GM13976 (cell line): ENCODE measurements around the gene KCNJ18.
"Not testable (repeated sequence)": the region's sequence is repeated elsewhere in the genome, so short reads cannot be mapped to it uniquely, and the experiment has no call there.

Source experiments
- DNase-seq: peaks from one replicate; pipeline ENCODE4 v3.0.0; 2012; ENCODE audit warnings: low spot score
- in situ Hi-C: fragments of 300-500 bp; cut with MboI; formaldehyde crosslinking; loops from one replicate; pipeline ENCODE4 v1.12.0; 2022; ENCODE audit warnings: low sequenced_read_pairs, mixed read lengths, inconsistent platforms; ENCODE audit not compliant: unreplicated experiment

The KCNJ18 gene

GRCh38 chr17:21691883-21692703 lies at the start of gene KCNJ18:
KCNJ18 (plus strand) TSS chr17:21692523; CDS start chr17:21702787, 10,264 bp downstream.
- in situ Hi-C loops, DNase-seq: not testable (repeated sequence)

- in situ Hi-C loops, DNase-seq: not testable (repeated sequence)
These were observed 44.2 kb upstream of the KCNJ18 start for GRCh38 chr17:21648125-21648524.

GRCh38 chr17:21650043-21650442 lies 42.3 kb upstream of the KCNJ18 start:
- DNase-seq, in situ Hi-C loops: not testable (repeated sequence)

GRCh38 chr17:21652049-21652448 lies 40.3 kb upstream of the KCNJ18 start:
- DNase-seq, in situ Hi-C loops: not testable (repeated sequence)

GRCh38 chr17:21653211-21653610 lies 39.1 kb upstream of the KCNJ18 start:
- in situ Hi-C loops, DNase-seq: not testable (repeated sequence)

GRCh38 chr17:21656518-21657309 lies 35.6 kb upstream of the KCNJ18 start:
- DNase-seq, in situ Hi-C loops: not testable (repeated sequence)

- DNase-seq, in situ Hi-C loops: not testable (repeated sequence)
These were observed 32.7 kb upstream of the KCNJ18 start for GRCh38 chr17:21659635-21660034.

GRCh38 chr17:21661455-21661854 lies 30.9 kb upstream of the KCNJ18 start:
- in situ Hi-C loops, DNase-seq: not testable (repeated sequence)

- in situ Hi-C loops, DNase-seq: not testable (repeated sequence)
These were observed 29.2 kb upstream of the KCNJ18 start for GRCh38 chr17:21663166-21663565.

- in situ Hi-C loops, DNase-seq: not testable (repeated sequence)
These were observed 28.5 kb upstream of the KCNJ18 start for GRCh38 chr17:21663614-21664474.

GRCh38 chr17:21665171-21665570 lies 27.2 kb upstream of the KCNJ18 start:
- in situ Hi-C loops, result not testable (repeated sequence)

GRCh38 chr17:21665935-21666493 lies 26.3 kb upstream of the KCNJ18 start:
- in situ Hi-C loops, DNase-seq: not testable (repeated sequence)

More at GRCh38 chr17:21665171-21665570, 27.2 kb upstream of the KCNJ18 start:
- not testable (repeated sequence) for DNase-seq

GRCh38 chr17:21666711-21667412 lies 25.5 kb upstream of the KCNJ18 start:
- DNase-seq, in situ Hi-C loops: not testable (repeated sequence)

- in situ Hi-C loops, DNase-seq: not testable (repeated sequence)
These were observed 24.8 kb upstream of the KCNJ18 start for GRCh38 chr17:21667413-21668117.

- DNase-seq, in situ Hi-C loops: not testable (repeated sequence)
These were observed 24.2 kb upstream of the KCNJ18 start for GRCh38 chr17:21668118-21668488.

GRCh38 chr17:21668746-21669508 lies 23.4 kb upstream of the KCNJ18 start:
- DNase-seq, in situ Hi-C loops: not testable (repeated sequence)
